Omental fat pad (tissue), 4 donors: ENCODE results near the gene FAM13A. TPM values are rescaled to one million over a fixed set of nuclear protein-coding genes. Genes with fewer than 3 reads are reported as not detected.

Experiments used
- ATAC-seq: fragments of 150-250 bp; one replicate; pipeline ENCODE4 v1.9.1; 2016; ENCODE audit warnings: mild to moderate bottlenecking, moderate library complexity; ENCODE audit not compliant: low FRiP score
- DNase-seq: peaks from one replicate; pipeline ENCODE4 v3.0.0-alpha.2; 2019; ENCODE audit warnings: low spot score
- total RNA-seq, 4 donors: library from RNA; depleted of rRNA; stranded (reverse); fragments of >200 nt; gene quantifications; one replicate each; pipeline ENCODE4 v1.1.0, GENCODE V29; 2016
- TF ChIP-seq, protein P1 (sequence below), 3 donors: fragments of 450-650 bp; IDR thresholded peaks; one replicate each; pipeline ENCODE4 v1.5.1; 2016 to 2017; ENCODE audit warnings: antibody characterized with exemption in 3 of 3, mild to moderate bottlenecking in 3 of 3, moderate library complexity in 2 of 3

FAM13A gene
- total RNA-seq, 4 donors from 2014 or later = 48.5 to 84.2 (median 51.2) TPM

DNA sequence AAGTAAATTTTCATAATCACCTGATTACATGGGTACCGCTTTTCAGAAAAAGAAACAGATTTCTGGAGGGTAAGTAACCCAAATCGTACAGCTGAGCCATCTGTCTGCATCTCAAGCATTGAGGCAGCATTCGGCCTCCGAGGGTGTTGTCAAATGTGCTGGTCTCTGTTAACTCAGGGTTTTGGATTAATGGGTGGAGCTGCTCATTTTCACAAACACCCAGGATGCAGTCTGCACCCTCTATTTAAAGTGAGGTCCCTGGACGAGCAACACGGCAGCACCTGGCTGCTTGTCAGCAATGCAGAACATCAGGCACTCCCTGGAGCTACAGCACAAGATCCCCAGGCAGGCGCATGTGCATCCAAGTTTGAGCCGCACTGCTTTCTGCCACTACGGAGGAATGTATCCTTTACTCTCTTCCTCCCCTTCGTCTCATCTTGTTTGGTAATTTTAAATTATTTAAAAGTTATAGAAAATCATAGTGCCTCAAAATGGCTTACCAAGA, 334.7 kb downstream of the FAM13A start:
- ATAC-seq = no peak
- no peak for DNase-seq
- TF ChIP-seq, protein P1, sequence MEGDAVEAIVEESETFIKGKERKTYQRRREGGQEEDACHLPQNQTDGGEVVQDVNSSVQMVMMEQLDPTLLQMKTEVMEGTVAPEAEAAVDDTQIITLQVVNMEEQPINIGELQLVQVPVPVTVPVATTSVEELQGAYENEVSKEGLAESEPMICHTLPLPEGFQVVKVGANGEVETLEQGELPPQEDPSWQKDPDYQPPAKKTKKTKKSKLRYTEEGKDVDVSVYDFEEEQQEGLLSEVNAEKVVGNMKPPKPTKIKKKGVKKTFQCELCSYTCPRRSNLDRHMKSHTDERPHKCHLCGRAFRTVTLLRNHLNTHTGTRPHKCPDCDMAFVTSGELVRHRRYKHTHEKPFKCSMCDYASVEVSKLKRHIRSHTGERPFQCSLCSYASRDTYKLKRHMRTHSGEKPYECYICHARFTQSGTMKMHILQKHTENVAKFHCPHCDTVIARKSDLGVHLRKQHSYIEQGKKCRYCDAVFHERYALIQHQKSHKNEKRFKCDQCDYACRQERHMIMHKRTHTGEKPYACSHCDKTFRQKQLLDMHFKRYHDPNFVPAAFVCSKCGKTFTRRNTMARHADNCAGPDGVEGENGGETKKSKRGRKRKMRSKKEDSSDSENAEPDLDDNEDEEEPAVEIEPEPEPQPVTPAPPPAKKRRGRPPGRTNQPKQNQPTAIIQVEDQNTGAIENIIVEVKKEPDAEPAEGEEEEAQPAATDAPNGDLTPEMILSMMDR (IDR thresholded peaks at IDR 0.05) = no peak

DNA sequence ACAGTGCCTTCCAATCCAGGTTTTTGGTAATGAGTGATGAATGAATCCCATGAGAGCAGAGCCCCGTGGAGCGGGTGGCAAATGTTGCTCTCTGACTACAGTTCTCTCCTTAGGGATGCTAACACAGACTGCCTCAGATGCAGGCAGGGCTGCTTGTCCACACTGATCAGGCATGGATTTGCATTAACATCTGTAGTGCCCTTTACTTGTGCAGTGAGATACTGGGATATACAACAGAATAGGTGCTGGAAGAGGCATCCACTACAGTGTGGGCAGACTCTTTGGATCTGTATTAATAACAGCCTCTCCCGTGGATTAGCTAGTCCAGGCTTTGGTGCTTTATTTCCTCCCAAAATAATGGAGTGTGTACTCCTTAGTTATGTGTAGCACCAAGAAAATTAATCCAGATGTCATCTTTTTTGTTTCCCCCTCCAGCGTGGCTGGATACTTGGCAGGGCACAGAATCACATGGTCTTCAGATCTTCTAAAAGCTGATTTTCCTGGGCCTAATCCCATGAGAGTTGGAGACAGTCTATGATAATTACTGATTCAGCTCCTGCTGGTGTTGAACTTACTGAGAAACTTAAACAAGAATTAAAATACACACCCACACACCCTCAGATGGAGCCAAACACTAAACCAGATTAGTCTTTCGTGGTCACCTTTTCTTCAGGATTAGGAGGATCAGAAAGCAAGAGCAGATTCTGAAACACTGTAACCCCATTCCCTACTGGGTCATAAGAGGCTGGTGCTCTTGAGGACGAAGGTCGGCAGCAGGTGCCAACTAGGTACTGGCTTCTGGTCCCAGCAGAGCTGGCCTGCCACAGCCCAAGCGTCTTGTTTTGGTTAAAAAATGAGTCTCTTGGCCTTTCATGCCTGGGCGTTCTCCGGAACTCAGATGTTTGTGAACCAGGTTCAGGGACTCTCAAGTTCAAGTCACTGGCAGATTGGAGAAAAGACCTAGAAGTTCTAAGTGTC, 336.2 kb downstream of the FAM13A start:
- TF ChIP-seq, protein P1 (IDR thresholded peaks at IDR 0.05) = no peak
- ATAC-seq = no peak
- no peak for DNase-seq

- TF ChIP-seq, protein P1 (IDR thresholded peaks at IDR 0.05) = no peak
- DNase-seq (no peak), ATAC-seq (no peak)
These were observed 337.6 kb downstream of the FAM13A start for GRCh38 chr4:88719381-88719780.

DNA sequence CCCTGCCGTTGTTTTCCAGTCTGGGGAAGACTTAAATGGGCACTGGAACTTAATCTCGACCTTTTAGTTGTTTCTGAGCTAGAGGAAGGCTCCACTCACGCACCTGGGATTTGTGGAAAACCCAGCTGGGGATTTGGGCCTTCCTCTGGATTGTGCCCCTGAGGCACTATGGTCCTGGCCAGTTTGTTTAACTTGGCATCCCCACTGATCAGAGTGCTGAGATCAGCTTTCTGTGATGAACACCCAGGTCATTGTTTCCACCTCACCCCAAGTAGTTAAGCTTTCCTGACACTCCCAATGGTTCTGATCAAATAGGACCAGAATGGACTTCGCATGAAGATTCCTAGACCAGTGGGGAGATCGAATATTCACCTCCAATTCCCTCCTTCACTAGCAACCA, 338.9 kb downstream of the FAM13A start:
- TF ChIP-seq, protein P1 (IDR thresholded peaks at IDR 0.05) = no peak
- ATAC-seq (no peak), DNase-seq (no peak)

- TF ChIP-seq, protein P1 (IDR thresholded peaks at IDR 0.05) = no peak
These were observed 343.2 kb downstream of the FAM13A start for GRCh38 chr4:88713782-88714181.

GRCh38 chr4:88709989-88710388, 347.0 kb downstream of the FAM13A start:
- DNase-seq (no peak), ATAC-seq (no peak)
- TF ChIP-seq, protein P1 (IDR thresholded peaks at IDR 0.05) = no peak

More at GRCh38 chr4:88713782-88714181, 343.2 kb downstream of the FAM13A start:
- no peak for ATAC-seq
- DNase-seq = no peak
